K562 (cell line): Measurements from ENCODE around the gene HOXB7. TPM values are rescaled to one million over a fixed set of nuclear protein-coding genes. Genes with fewer than 3 reads are reported as not detected.

Experiments used
- CBX1 ChIP-seq: sonication (generic); IDR thresholded peaks from 2 replicates; pipeline ENCODE4 v1.6.1; 2016; ENCODE audit warnings: antibody characterized with exemption, low read depth, mild to moderate bottlenecking
- CBX2 ChIP-seq: fragments of 200-600 bp; sonication (generic); IDR thresholded peaks from one replicate; pipeline ENCODE4 v1.6.1; 2012; ENCODE audit warnings: mild to moderate bottlenecking, low read length, inconsistent platforms; ENCODE audit not compliant: insufficient read depth, poor library complexity, severe bottlenecking
- ILK ChIP-seq: fragments of 450-650 bp; IDR thresholded peaks from 2 replicates; pipeline ENCODE4 v1.6.1; 2016; ENCODE audit warnings: missing genetic modification characterization, low read depth, mild to moderate bottlenecking, missing compliant biosample characterization, moderate library complexity, borderline replicate concordance
- KLF16 ChIP-seq: IDR thresholded peaks from 2 replicates; pipeline ENCODE4 v1.6.1; 2016; ENCODE audit warnings: antibody characterized with exemption
- SAP30 ChIP-seq: fragments of 200-600 bp; sonication (generic); IDR thresholded peaks from 2 replicates; pipeline ENCODE4 v1.6.1; 2012; ENCODE audit warnings: borderline replicate concordance, low read depth, mild to moderate bottlenecking, moderate library complexity, low read length, control low read depth, inconsistent platforms; ENCODE audit not compliant: insufficient read depth, poor library complexity, severe bottlenecking
- SLC30A9 ChIP-seq: fragments of 250-450 bp; sonication (Bioruptor Pico); IDR thresholded peaks from 2 replicates; pipeline ENCODE4 v1.8.0; 2022; ENCODE audit warnings: mild to moderate bottlenecking, moderate library complexity
- TCF7 ChIP-seq: sonication (generic); IDR thresholded peaks from 2 replicates; pipeline ENCODE4 v1.6.1; 2016; ENCODE audit warnings: antibody characterized with exemption, borderline replicate concordance
- ZNF224 ChIP-seq: sonication (generic); formaldehyde crosslinking; IDR thresholded peaks from 2 replicates; pipeline ENCODE4 v1.8.0; 2022; ENCODE audit warnings: mild to moderate bottlenecking, missing genetic modification reagents
- ZNF408 ChIP-seq: fragments of 250-450 bp; sonication (Bioruptor Pico); IDR thresholded peaks from 2 replicates; pipeline ENCODE4 v1.4.0; 2020; ENCODE audit warnings: low read depth, mild to moderate bottlenecking, moderate library complexity
- polyA plus RNA-seq, 8 experiments: library from polyadenylated mRNA; depleted of rRNA in 4 of 8; stranded (reverse) in 5 of 8; unstranded in 3 of 8; fragments of >200 nt; fragmentation: Nextera tagmentation in 2 of 8; fragmentation: Illumina TruSeq in 1 of 8; extraction: Ambion mirVana in 2 of 8; extraction: Trizol in 1 of 8; gene quantifications; 2 replicates each; pipeline versions ENCODE4 v1.2.1 to v1.2.3, GENCODE V29; 2011 to 2014; ENCODE audit warnings: inconsistent platforms in 1 of 8, missing spikeins in 1 of 8
- total RNA-seq, 7 experiments: library from RNA; depleted of rRNA in 6 of 7; stranded (reverse); fragments of >200 nt in 6 of 7; fragmentation: Illumina TruSeq in 2 of 7; extraction: Trizol in 2 of 7; gene quantifications; 2 replicates each; pipeline versions ENCODE4 v1.2.1 to v1.2.3, GENCODE V29; 2011 to 2021; ENCODE audit warnings: low replicate concordance in 1 of 7
- TF ChIP-seq, protein P1 (sequence below): fragments of 450-650 bp; formaldehyde crosslinking; IDR thresholded peaks from 2 replicates; pipeline ENCODE4 v1.4.0; 2022; ENCODE audit warnings: mild to moderate bottlenecking, moderate library complexity
- TF ChIP-seq, protein P2 (sequence below): fragments of 200-600 bp; sonication (generic); IDR thresholded peaks from one replicate; pipeline ENCODE4 v1.6.1; 2012; ENCODE audit warnings: mild to moderate bottlenecking, low read depth, low read length, inconsistent platforms
- TF ChIP-seq, protein P3 (sequence below): sonication (generic); formaldehyde crosslinking; IDR thresholded peaks from 2 replicates; pipeline ENCODE4 v1.8.0; 2022; ENCODE audit warnings: missing genetic modification reagents, mild to moderate bottlenecking, borderline replicate concordance

Gene HOXB7
- total and polyA plus RNA-seq, 9 of the 15 experiments (the other 6 are each of a cell fraction or from before 2014, with no cell fraction given), result 5.5 to 16.7 (median 8.3) TPM

DNA sequence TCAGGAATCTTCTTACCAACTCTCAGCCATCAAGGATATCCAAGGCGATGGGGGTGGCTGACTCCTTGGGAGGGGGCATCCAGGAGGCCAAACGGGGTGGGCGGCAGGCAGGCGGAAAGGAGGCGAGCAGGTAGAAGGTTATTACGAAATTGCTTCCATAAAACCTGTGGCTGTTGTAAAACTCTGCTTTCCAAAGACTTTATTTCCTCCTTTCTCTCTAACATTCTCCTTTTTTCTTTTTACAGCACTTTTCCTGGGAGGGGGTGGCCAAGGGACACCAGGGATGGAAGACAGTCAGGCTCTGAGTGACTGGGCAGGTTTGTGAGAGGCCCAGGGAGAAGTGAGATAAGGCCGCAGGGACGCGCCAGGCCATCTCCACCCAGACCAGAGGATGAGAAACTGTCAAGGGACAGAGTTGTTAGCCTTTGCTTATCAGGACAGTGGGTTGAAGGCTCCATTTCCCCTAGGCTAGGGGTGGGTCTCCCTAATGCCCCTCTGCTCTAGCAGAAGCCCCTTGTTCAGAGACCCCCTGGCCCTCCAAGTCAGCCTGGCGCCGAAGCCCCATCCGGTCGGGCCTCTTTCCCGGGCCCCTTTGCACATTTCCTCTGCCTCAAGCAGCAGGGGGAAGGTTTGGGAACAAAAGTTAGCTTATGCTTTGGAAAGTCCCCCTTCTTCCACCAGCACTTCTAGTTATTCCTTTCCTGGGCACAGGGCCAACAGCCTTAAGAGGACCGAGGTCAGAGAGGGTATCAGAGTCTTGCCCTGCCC, 20.3 kb upstream of the HOXB7 start (continued):
- TF ChIP-seq, protein P1, sequence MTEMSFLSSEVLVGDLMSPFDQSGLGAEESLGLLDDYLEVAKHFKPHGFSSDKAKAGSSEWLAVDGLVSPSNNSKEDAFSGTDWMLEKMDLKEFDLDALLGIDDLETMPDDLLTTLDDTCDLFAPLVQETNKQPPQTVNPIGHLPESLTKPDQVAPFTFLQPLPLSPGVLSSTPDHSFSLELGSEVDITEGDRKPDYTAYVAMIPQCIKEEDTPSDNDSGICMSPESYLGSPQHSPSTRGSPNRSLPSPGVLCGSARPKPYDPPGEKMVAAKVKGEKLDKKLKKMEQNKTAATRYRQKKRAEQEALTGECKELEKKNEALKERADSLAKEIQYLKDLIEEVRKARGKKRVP, result no peak
- TF ChIP-seq ZNF408 (CRISPR knock-in tag), result no peak
- no peak for TF ChIP-seq ILK (tag)
- TF ChIP-seq CBX2, result no peak
- TF ChIP-seq, protein P2, sequence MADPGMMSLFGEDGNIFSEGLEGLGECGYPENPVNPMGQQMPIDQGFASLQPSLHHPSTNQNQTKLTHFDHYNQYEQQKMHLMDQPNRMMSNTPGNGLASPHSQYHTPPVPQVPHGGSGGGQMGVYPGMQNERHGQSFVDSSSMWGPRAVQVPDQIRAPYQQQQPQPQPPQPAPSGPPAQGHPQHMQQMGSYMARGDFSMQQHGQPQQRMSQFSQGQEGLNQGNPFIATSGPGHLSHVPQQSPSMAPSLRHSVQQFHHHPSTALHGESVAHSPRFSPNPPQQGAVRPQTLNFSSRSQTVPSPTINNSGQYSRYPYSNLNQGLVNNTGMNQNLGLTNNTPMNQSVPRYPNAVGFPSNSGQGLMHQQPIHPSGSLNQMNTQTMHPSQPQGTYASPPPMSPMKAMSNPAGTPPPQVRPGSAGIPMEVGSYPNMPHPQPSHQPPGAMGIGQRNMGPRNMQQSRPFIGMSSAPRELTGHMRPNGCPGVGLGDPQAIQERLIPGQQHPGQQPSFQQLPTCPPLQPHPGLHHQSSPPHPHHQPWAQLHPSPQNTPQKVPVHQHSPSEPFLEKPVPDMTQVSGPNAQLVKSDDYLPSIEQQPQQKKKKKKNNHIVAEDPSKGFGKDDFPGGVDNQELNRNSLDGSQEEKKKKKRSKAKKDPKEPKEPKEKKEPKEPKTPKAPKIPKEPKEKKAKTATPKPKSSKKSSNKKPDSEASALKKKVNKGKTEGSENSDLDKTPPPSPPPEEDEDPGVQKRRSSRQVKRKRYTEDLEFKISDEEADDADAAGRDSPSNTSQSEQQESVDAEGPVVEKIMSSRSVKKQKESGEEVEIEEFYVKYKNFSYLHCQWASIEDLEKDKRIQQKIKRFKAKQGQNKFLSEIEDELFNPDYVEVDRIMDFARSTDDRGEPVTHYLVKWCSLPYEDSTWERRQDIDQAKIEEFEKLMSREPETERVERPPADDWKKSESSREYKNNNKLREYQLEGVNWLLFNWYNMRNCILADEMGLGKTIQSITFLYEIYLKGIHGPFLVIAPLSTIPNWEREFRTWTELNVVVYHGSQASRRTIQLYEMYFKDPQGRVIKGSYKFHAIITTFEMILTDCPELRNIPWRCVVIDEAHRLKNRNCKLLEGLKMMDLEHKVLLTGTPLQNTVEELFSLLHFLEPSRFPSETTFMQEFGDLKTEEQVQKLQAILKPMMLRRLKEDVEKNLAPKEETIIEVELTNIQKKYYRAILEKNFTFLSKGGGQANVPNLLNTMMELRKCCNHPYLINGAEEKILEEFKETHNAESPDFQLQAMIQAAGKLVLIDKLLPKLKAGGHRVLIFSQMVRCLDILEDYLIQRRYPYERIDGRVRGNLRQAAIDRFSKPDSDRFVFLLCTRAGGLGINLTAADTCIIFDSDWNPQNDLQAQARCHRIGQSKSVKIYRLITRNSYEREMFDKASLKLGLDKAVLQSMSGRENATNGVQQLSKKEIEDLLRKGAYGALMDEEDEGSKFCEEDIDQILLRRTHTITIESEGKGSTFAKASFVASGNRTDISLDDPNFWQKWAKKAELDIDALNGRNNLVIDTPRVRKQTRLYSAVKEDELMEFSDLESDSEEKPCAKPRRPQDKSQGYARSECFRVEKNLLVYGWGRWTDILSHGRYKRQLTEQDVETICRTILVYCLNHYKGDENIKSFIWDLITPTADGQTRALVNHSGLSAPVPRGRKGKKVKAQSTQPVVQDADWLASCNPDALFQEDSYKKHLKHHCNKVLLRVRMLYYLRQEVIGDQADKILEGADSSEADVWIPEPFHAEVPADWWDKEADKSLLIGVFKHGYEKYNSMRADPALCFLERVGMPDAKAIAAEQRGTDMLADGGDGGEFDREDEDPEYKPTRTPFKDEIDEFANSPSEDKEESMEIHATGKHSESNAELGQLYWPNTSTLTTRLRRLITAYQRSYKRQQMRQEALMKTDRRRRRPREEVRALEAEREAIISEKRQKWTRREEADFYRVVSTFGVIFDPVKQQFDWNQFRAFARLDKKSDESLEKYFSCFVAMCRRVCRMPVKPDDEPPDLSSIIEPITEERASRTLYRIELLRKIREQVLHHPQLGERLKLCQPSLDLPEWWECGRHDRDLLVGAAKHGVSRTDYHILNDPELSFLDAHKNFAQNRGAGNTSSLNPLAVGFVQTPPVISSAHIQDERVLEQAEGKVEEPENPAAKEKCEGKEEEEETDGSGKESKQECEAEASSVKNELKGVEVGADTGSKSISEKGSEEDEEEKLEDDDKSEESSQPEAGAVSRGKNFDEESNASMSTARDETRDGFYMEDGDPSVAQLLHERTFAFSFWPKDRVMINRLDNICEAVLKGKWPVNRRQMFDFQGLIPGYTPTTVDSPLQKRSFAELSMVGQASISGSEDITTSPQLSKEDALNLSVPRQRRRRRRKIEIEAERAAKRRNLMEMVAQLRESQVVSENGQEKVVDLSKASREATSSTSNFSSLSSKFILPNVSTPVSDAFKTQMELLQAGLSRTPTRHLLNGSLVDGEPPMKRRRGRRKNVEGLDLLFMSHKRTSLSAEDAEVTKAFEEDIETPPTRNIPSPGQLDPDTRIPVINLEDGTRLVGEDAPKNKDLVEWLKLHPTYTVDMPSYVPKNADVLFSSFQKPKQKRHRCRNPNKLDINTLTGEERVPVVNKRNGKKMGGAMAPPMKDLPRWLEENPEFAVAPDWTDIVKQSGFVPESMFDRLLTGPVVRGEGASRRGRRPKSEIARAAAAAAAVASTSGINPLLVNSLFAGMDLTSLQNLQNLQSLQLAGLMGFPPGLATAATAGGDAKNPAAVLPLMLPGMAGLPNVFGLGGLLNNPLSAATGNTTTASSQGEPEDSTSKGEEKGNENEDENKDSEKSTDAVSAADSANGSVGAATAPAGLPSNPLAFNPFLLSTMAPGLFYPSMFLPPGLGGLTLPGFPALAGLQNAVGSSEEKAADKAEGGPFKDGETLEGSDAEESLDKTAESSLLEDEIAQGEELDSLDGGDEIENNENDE, result no peak
- no peak for TF ChIP-seq SAP30
- no peak; the same call in 1 of the 2 replicates for TF ChIP-seq TCF7
- TF ChIP-seq SLC30A9 (CRISPR knock-in tag), result no peak
- no peak for TF ChIP-seq ZNF224 (CRISPR knock-in tag)
- TF ChIP-seq, protein P3, sequence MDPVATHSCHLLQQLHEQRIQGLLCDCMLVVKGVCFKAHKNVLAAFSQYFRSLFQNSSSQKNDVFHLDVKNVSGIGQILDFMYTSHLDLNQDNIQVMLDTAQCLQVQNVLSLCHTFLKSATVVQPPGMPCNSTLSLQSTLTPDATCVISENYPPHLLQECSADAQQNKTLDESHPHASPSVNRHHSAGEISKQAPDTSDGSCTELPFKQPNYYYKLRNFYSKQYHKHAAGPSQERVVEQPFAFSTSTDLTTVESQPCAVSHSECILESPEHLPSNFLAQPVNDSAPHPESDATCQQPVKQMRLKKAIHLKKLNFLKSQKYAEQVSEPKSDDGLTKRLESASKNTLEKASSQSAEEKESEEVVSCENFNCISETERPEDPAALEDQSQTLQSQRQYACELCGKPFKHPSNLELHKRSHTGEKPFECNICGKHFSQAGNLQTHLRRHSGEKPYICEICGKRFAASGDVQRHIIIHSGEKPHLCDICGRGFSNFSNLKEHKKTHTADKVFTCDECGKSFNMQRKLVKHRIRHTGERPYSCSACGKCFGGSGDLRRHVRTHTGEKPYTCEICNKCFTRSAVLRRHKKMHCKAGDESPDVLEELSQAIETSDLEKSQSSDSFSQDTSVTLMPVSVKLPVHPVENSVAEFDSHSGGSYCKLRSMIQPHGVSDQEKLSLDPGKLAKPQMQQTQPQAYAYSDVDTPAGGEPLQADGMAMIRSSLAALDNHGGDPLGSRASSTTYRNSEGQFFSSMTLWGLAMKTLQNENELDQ (CRISPR knock-in tag), result no peak
- TF ChIP-seq CBX1, result no peak; the same call in 1 of the 2 replicates
- no peak for TF ChIP-seq KLF16
